PC-9 (cell line): ENCODE results near the gene SYNDIG1.

ENCODE experiments used
- CTCF ChIP-seq: fragments of 200-600 bp; sonication (generic); conservative IDR thresholded peaks from 2 replicates; pipeline ENCODE4 v1.6.1; 2017; ENCODE audit warnings: mixed run types, antibody characterized with exemption, mild to moderate bottlenecking, moderate library complexity
- EZH2 ChIP-seq: fragments of 200-600 bp; sonication (generic); IDR thresholded peaks from 2 replicates; pipeline ENCODE4 v1.8.0; 2017; ENCODE audit warnings: antibody characterized with exemption, low read depth

GRCh38 chr20:24439737-24440387, 29.6 kb upstream of the SYNDIG1 start:
- TF ChIP-seq CTCF (no peak), EZH2 (no peak)
